Vagina (tissue), 2 donors: ENCODE measurements around the gene COMMD7. TPM values are rescaled to one million over a fixed set of nuclear protein-coding genes. Genes with fewer than 3 reads are reported as not detected.

Source experiments
- DNase-seq, 2 donors: peaks; one replicate each; pipeline ENCODE4 v3.0.0-alpha.2; 2017; ENCODE audit errors: extremely low spot score in 2 of 2
- H3K27ac ChIP-seq: fragments of 200-600 bp; sonication (generic); one replicate; pipeline ENCODE4 v1.5.1; 2019
- H3K27me3 ChIP-seq: fragments of 200-600 bp; sonication (generic); one replicate; pipeline ENCODE4 v1.5.1; 2019
- H3K36me3 ChIP-seq, 2 donors: fragments of 200-600 bp; sonication (generic); one replicate each; pipeline ENCODE4 v1.5.1; 2017 to 2019
- H3K4me1 ChIP-seq: fragments of 200-600 bp; sonication (generic); one replicate; pipeline ENCODE4 v1.5.1; 2019
- H3K4me3 ChIP-seq, 2 donors: fragments of 200-600 bp; sonication (generic); 1 replicate in 1 of 2; 2 replicates in 1 of 2; pipeline ENCODE4 v1.5.1; 2016 to 2019
- H3K9me3 ChIP-seq: fragments of 200-600 bp; sonication (generic); one replicate; pipeline ENCODE4 v1.5.1; 2019
- POLR2A ChIP-seq, 2 donors: fragments of 450-650 bp; IDR thresholded peaks; one replicate each; pipeline ENCODE4 v1.6.1; 2017; ENCODE audit warnings: antibody characterized with exemption in 2 of 2, mild to moderate bottlenecking in 2 of 2, moderate library complexity in 2 of 2
- POLR2AphosphoS5 ChIP-seq, 2 donors: sonication (generic); formaldehyde crosslinking; IDR thresholded peaks; one replicate each; pipeline ENCODE4 v1.9.0; 2017; ENCODE audit warnings: antibody characterized with exemption in 2 of 2, mild to moderate bottlenecking in 2 of 2, low read depth in 1 of 2; ENCODE audit not compliant: insufficient read depth in 1 of 2
- intact Hi-C: fragments of 100-400 bp; cut with DNase I; formaldehyde crosslinking; loops from one replicate; pipeline ENCODE4 v1.15.1; 2023
- total RNA-seq: library from RNA; depleted of rRNA; stranded (reverse); fragments of >200 nt; gene quantifications from one replicate; pipeline ENCODE4 v1.2.3, GENCODE V29; 2016
- TF ChIP-seq, protein P1 (sequence below), 3 experiments: fragments of 450-650 bp in 2 of 3; fragments of 200-600 bp in 1 of 3; sonication (generic) in 1 of 3; IDR thresholded peaks; one replicate each; pipeline ENCODE4 v1.5.1; 2017 to 2019; ENCODE audit warnings: antibody characterized with exemption in 3 of 3, mild to moderate bottlenecking in 2 of 3, moderate library complexity in 2 of 3

COMMD7 gene
- total RNA-seq, 1 donor from 2014 or later: 28.7 TPM

GRCh38 chr20:32663335-32664011, 79.8 kb downstream of the COMMD7 start:
- TF ChIP-seq POLR2AphosphoS5 (IDR thresholded peaks at IDR 0.05; ENCODE audit: insufficient read depth in 1 of 2, low read depth in 1 of 2): no peak
- TF ChIP-seq, protein P1, sequence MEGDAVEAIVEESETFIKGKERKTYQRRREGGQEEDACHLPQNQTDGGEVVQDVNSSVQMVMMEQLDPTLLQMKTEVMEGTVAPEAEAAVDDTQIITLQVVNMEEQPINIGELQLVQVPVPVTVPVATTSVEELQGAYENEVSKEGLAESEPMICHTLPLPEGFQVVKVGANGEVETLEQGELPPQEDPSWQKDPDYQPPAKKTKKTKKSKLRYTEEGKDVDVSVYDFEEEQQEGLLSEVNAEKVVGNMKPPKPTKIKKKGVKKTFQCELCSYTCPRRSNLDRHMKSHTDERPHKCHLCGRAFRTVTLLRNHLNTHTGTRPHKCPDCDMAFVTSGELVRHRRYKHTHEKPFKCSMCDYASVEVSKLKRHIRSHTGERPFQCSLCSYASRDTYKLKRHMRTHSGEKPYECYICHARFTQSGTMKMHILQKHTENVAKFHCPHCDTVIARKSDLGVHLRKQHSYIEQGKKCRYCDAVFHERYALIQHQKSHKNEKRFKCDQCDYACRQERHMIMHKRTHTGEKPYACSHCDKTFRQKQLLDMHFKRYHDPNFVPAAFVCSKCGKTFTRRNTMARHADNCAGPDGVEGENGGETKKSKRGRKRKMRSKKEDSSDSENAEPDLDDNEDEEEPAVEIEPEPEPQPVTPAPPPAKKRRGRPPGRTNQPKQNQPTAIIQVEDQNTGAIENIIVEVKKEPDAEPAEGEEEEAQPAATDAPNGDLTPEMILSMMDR (IDR thresholded peaks at IDR 0.05): no peak
- no peak for TF ChIP-seq POLR2A (IDR thresholded peaks at IDR 0.05)
- intact Hi-C loops: no loop called here
- no peaks in the 10 kb centered on the region for H3K4me1 ChIP-seq
- H3K4me3 ChIP-seq: no peak overlapping the region
- H3K27me3 ChIP-seq: no peaks in the 10 kb centered on the region
- H3K36me3 ChIP-seq: no peaks in the 10 kb centered on the region
- no peaks in the 10 kb centered on the region for H3K9me3 ChIP-seq
- no peak for DNase-seq
- H3K27ac ChIP-seq: no peak overlapping the region

DNA sequence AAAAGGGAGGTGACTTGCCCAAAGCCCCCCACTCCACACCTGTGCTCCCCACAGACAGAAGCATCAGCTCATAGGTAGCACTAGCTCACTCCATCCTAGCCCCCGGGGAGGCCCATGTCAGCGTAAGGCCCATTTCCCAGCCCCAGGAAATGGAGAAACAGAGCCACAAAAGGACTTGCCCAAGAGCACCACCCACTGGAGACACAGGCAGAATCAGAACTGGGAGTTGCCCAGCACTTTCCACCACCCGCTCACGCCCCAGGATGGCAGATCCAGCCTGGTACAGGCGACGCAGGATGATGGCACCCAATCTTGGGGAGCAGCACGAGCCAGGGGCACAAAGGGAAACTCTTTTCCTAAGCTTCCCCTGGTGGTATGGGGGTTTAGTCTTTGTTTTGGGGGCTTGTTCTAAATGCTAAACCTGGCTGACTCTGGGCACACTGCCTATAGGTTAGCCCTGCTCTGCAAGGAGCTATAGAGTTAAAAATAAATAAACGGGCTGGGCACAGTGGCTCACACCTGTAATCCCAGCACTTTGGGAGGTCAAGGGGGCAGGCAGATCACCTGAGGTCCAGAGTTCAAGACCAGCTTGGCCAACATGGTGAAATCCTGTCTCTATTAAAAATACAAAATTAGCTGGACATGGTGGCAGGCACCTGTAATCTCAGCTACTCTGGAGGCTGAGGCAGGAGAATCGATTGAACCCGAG, 81.3 kb downstream of the COMMD7 start:
- TF ChIP-seq POLR2A (IDR thresholded peaks at IDR 0.05) (no peak), POLR2AphosphoS5 (IDR thresholded peaks at IDR 0.05; ENCODE audit: insufficient read depth in 1 of 2, low read depth in 1 of 2) (no peak)
- TF ChIP-seq, protein P1 (IDR thresholded peaks at IDR 0.05): no peak

DNA sequence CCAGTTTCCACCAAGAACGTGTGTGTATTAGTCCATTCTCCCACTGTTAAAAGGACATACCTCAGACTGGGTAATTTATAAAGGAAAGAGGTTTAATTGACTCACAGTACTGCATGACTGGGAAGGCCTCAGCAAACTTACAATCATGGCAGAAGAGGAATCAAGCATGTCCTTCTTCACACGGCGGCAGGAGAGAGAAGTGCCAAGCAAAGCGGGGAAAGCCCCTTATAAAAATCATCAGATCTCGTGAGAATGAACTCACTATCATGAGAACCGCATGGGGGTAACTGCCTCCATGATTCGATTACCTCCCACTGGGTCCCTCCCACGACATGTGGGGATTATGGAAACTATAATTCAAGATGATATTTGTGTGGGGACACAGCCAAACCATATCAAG, 82.6 kb downstream of the COMMD7 start:
- DNase-seq: no peak
- Histone ChIP-seq H3K36me3 (no peaks in the 10 kb centered on the region), H3K4me3 (no peak overlapping the region), H3K27me3 (no peaks in the 10 kb centered on the region), H3K4me1 (no peaks in the 10 kb centered on the region), H3K9me3 (no peaks in the 10 kb centered on the region), H3K27ac (no peak overlapping the region)
- intact Hi-C loops: no loop called here
- TF ChIP-seq POLR2A (IDR thresholded peaks at IDR 0.05): no peak
- no peak for TF ChIP-seq POLR2AphosphoS5 (IDR thresholded peaks at IDR 0.05; ENCODE audit: insufficient read depth in 1 of 2, low read depth in 1 of 2)
- TF ChIP-seq, protein P1 (IDR thresholded peaks at IDR 0.05): no peak

More for the DNA sequence above, 81.3 kb downstream of the COMMD7 start:
- no peak for DNase-seq
- Histone ChIP-seq H3K4me3 (no peak overlapping the region), H3K27ac (no peak overlapping the region), H3K36me3 (no peaks in the 10 kb centered on the region), H3K4me1 (no peaks in the 10 kb centered on the region), H3K27me3 (no peaks in the 10 kb centered on the region), H3K9me3 (no peaks in the 10 kb centered on the region)
- intact Hi-C loops: no loop called here

DNA sequence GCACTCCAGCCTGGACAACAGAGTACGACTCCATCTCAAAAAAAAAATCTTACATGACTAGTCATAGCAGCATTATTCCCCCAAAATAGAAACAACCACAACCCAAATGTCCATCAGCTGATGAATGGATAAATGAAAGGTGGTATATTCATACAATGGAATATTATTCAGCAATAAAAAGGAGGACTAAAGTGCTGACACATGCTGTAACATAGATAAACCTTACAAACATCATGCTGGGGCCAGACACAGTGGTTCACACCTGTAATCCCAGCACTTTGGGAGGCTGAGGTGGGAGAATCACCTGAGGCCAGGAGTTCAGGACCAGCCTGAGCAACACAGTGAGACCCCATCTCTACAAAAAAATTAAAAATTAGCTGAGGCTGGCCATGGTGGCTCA, 86.4 kb downstream of the COMMD7 start:
- intact Hi-C loops: no loop called here
- no peak overlapping the region for H3K4me3 ChIP-seq
- H3K9me3 ChIP-seq: no peaks in the 10 kb centered on the region

More for the DNA sequence above, 86.4 kb downstream of the COMMD7 start:
- no peaks in the 10 kb centered on the region for H3K36me3 ChIP-seq
- no peaks in the 10 kb centered on the region for H3K27me3 ChIP-seq
- no peaks in the 10 kb centered on the region for H3K4me1 ChIP-seq
- no peak overlapping the region for H3K27ac ChIP-seq
- no peak for DNase-seq
- TF ChIP-seq POLR2AphosphoS5 (IDR thresholded peaks at IDR 0.05; ENCODE audit: insufficient read depth in 1 of 2, low read depth in 1 of 2) (no peak), POLR2A (IDR thresholded peaks at IDR 0.05) (no peak)
- TF ChIP-seq, protein P1 (IDR thresholded peaks at IDR 0.05): no peak
